Suppressor macrophage treated with lipopolysaccharide for 1 hour (primary cell): ENCODE results near the gene HEATR9.

ENCODE experiments used
- DNase-seq, 3 donors: peaks; one replicate each; pipeline ENCODE4 v3.0.0-alpha.2; 2020 to 2022

HEATR9 gene

GRCh38 chr17:35808240-35808961 is 60.3 kb downstream of the HEATR9 start:
- DNase-seq, result no peak

GRCh38 chr17:35807371-35808144 is 61.1 kb downstream of the HEATR9 start:
- no peak for DNase-seq
